Measurements from ENCODE around the gene DNAH1. TPM values are rescaled to one million over a fixed set of nuclear protein-coding genes. Genes with fewer than 3 reads are reported as not detected.

Gene DNAH1
- total and polyA plus RNA-seq, 2 of the 13 experiments (the other 11 are each of a cell fraction or from before 2014, with no cell fraction given): 0.64 to 3.5 TPM

DNA sequence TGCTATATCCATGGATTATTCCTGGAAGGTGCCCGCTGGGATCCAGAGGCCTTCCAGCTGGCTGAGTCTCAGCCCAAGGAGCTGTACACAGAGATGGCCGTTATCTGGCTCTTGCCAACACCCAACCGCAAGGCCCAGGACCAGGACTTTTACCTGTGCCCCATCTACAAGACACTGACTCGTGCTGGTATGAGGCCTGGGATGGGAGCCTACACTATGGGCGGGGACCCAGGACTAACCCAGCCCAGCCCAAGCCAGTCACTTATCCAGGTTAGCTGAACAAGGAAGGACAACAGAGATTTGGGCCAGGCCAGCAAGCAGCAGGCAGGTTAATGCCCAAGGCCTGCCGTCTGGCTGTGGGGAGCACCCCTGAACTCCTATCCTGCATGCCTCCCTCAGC lies 83.5 kb downstream of the DNAH1 start:
- Histone ChIP-seq H3K4me2 (ENCODE audit: low read depth, low read length) (no peak overlapping the region), H3K9me3 (ENCODE audit: low read length) (no peaks in the 10 kb centered on the region), H3K27ac (ENCODE audit: extremely low read length, insufficient read depth, low read length) (no peak overlapping the region), H3K9ac (ENCODE audit: insufficient read depth, low read depth, low read length) (no peak overlapping the region), H4K20me1 (ENCODE audit: insufficient read depth, low read length) (no peaks in the 10 kb centered on the region), H3K79me2 (ENCODE audit: insufficient read depth, low read length) (no peaks in the 10 kb centered on the region), H3K4me1 (ENCODE audit: insufficient read depth, low read length) (peaks cover 12% of the 10 kb centered on the region; the same call in 1 of the 2 replicates), H3K4me3 (replicated peaks in 1 of 3; ENCODE audit: insufficient read depth in 1 of 3, low read depth in 2 of 3, low read length in 3 of 3) (no peak overlapping the region), H3K36me3 (replicated peaks in 1 of 2; ENCODE audit: control insufficient read depth in 1 of 2, insufficient read depth in 2 of 2, low read length in 2 of 2) (peaks cover 11 to 34% of the 10 kb centered on the region in 2 experiments; a peak in 4 of 5 replicates), H2AFZ (ENCODE audit: low read length) (no peak overlapping the region), H3K27me3 (ENCODE audit: control insufficient read depth in 1 of 2, insufficient read depth in 2 of 2, low read length in 2 of 2) (no peaks in the 10 kb centered on the region)
- in situ Hi-C loops (cut with HindIII; ENCODE audit: extremely low pct_ligation_motif_present, low pct_unique_long_range_greater_than_20kb) (no loop called here), intact Hi-C loops (cut with micrococcal nuclease; ENCODE audit: unreplicated experiment) (no loop called here)
- WGBS (ENCODE audit: low lambda C conversion rate): no CpG with 5 or more reads among the region's 6 CpGs
- FAIRE-seq (no peak), ATAC-seq (no peak), DNase-seq (ENCODE audit: low spot score) (no peak)
- TF ChIP-seq RBFOX2 (IDR thresholded peaks at IDR 0.05; ENCODE audit: low read depth, low read length) (0 out of 2 replicates have a peak, but pooled peaks have one; percentile 13), SMAD1 (CRISPR knock-in tag; IDR thresholded peaks at IDR 0.05; ENCODE audit: borderline replicate concordance, low read depth) (no peak), ARID2 (CRISPR knock-in tag; IDR thresholded peaks at IDR 0.05; ENCODE audit: borderline replicate concordance) (no peak), ZSCAN12 (CRISPR knock-in tag; IDR thresholded peaks at IDR 0.05) (no peak), SRSF9 (IDR thresholded peaks at IDR 0.05; ENCODE audit: borderline replicate concordance, insufficient read depth, low read depth, low read length, poor library complexity, severe bottlenecking) (no peak), ZSCAN25 (CRISPR knock-in tag; IDR thresholded peaks at IDR 0.05) (no peak), AGO2 (optimal IDR thresholded peaks at IDR 0.05; ENCODE audit: low read depth, low read length) (peak; percentile 50), ZNF674 (CRISPR knock-in tag; IDR thresholded peaks at IDR 0.05; ENCODE audit: low read depth) (no peak)
- TF ChIP-seq, protein P1, sequence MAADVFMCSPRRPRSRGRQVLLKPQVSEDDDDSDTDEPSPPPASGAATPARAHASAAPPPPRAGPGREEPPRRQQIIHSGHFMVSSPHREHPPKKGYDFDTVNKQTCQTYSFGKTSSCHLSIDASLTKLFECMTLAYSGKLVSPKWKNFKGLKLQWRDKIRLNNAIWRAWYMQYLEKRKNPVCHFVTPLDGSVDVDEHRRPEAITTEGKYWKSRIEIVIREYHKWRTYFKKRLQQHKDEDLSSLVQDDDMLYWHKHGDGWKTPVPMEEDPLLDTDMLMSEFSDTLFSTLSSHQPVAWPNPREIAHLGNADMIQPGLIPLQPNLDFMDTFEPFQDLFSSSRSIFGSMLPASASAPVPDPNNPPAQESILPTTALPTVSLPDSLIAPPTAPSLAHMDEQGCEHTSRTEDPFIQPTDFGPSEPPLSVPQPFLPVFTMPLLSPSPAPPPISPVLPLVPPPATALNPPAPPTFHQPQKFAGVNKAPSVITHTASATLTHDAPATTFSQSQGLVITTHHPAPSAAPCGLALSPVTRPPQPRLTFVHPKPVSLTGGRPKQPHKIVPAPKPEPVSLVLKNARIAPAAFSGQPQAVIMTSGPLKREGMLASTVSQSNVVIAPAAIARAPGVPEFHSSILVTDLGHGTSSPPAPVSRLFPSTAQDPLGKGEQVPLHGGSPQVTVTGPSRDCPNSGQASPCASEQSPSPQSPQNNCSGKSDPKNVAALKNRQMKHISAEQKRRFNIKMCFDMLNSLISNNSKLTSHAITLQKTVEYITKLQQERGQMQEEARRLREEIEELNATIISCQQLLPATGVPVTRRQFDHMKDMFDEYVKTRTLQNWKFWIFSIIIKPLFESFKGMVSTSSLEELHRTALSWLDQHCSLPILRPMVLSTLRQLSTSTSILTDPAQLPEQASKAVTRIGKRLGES (CRISPR knock-in tag; IDR thresholded peaks at IDR 0.05; ENCODE audit: borderline replicate concordance): no peak
- TF ChIP-seq, protein P2, sequence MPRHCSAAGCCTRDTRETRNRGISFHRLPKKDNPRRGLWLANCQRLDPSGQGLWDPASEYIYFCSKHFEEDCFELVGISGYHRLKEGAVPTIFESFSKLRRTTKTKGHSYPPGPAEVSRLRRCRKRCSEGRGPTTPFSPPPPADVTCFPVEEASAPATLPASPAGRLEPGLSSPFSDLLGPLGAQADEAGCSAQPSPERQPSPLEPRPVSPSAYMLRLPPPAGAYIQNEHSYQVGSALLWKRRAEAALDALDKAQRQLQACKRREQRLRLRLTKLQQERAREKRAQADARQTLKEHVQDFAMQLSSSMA (CRISPR knock-in tag; IDR thresholded peaks at IDR 0.05): no peak
- TF ChIP-seq, protein P3, sequence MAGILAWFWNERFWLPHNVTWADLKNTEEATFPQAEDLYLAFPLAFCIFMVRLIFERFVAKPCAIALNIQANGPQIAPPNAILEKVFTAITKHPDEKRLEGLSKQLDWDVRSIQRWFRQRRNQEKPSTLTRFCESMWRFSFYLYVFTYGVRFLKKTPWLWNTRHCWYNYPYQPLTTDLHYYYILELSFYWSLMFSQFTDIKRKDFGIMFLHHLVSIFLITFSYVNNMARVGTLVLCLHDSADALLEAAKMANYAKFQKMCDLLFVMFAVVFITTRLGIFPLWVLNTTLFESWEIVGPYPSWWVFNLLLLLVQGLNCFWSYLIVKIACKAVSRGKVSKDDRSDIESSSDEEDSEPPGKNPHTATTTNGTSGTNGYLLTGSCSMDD (CRISPR knock-in tag; IDR thresholded peaks at IDR 0.05): no peak
- POLR2A ChIA-PET: no interaction called here
- CTCF ChIA-PET (ENCODE audit: low intra/inter-chr PET ratio, low total read pairs): no interaction called here
- no TSS peak for BruUV-seq (replicated peaks)
